GM12878 (cell line): Measurements from ENCODE around the gene ARPC5L. TPM values are rescaled to one million over a fixed set of nuclear protein-coding genes. Genes with fewer than 3 reads are reported as not detected.

Experiments used
- ATAC-seq: fragments of 200-7000 bp; cut with Tn5 transposase; 3 replicates; pipeline ENCODE4 v1.9.1; 2020; ENCODE audit warnings: mild to moderate bottlenecking, moderate library complexity
- BruUV-seq: library from RNA; stranded (reverse); fragments of 400-500 nt; replicated peaks from 2 replicates; lab custom pipeline; 2021; lab: Mats Ljungman, UMichigan
- CTCF ChIA-PET: fragments of 300-600 bp; sonication (Branson Sonifier 250); formaldehyde crosslinking; extraction: SDS; loops from one replicate; lab custom pipeline; 2021; ENCODE audit warnings: inconsistent platforms; lab: Yijun Ruan, JAX
- POLR2A ChIA-PET: fragments of 350-600 bp; formaldehyde crosslinking; extraction: SDS; loops from one replicate; lab custom pipeline; 2021; ENCODE audit warnings: inconsistent platforms; lab: Charles Lee
- RAD21 ChIA-PET: fragments of 300-600 bp; sonication (Branson Sonifier 250); formaldehyde crosslinking; loops from one replicate; lab custom pipeline; 2023; ENCODE audit warnings: antibody characterized with exemption; ENCODE audit not compliant: unreplicated experiment; lab: Charles Lee
- SMC1A ChIA-PET: fragments of 300-600 bp; sonication (Branson Sonifier 250); formaldehyde crosslinking; loops from one replicate; lab custom pipeline; 2023; ENCODE audit not compliant: unreplicated experiment, uncharacterized antibody; lab: Charles Lee
- DNase-seq: peaks from one replicate; pipeline ENCODE4 v3.0.0-alpha.2; 2011; ENCODE audit warnings: low read depth, low spot score
- FAIRE-seq: peaks from 3 replicates; lab custom pipeline; 2011; peaks lifted over from hg19 to GRCh38; lab: Jason Lieb, UNC
- H2AFZ ChIP-seq: 2 replicates; pipeline ENCODE4 v1.6.0; 2011; ENCODE audit warnings: low read depth, low read length, control low read depth; ENCODE audit not compliant: control insufficient read depth
- H3K27ac ChIP-seq: 2 replicates; pipeline ENCODE4 v1.5.1; 2011; ENCODE audit warnings: control low read depth; ENCODE audit not compliant: control insufficient read depth, insufficient read depth
- H3K27me3 ChIP-seq, 2 experiments: replicated peaks in 1 of 2; 2 replicates each; pipeline versions ENCODE4 v1.6.0 to v1.6.1; 2011; ENCODE audit warnings: low read length in 1 of 2; ENCODE audit not compliant: control insufficient read depth in 2 of 2, insufficient read depth in 2 of 2
- H3K36me3 ChIP-seq, 2 experiments: 2 replicates each; pipeline ENCODE4 v1.5.1; 2011; ENCODE audit warnings: low read length in 1 of 2; ENCODE audit not compliant: control insufficient read depth in 2 of 2, insufficient read depth in 2 of 2
- H3K4me1 ChIP-seq: 2 replicates; pipeline ENCODE4 v1.6.1; 2011; ENCODE audit warnings: mild to moderate bottlenecking, low read length, moderate library complexity, mixed read lengths; ENCODE audit not compliant: control insufficient read depth, insufficient read depth
- H3K4me2 ChIP-seq: 2 replicates; pipeline ENCODE4 v1.6.0; 2011; ENCODE audit warnings: control low read depth; ENCODE audit not compliant: control insufficient read depth, insufficient read depth
- H3K4me3 ChIP-seq: fragments of 200-600 bp; sonication (generic); 2 replicates; pipeline ENCODE4 v1.5.1; 2016
- H3K79me2 ChIP-seq: 2 replicates; pipeline ENCODE4 v1.6.0; 2011; ENCODE audit warnings: low read length; ENCODE audit not compliant: control insufficient read depth, insufficient read depth
- H3K9ac ChIP-seq: 2 replicates; pipeline ENCODE4 v1.8.0; 2011; ENCODE audit warnings: low read length, control low read depth, mixed read lengths; ENCODE audit not compliant: control insufficient read depth, insufficient read depth
- H3K9me3 ChIP-seq: replicated peaks from 3 replicates; pipeline ENCODE4 v1.5.1; 2011; ENCODE audit warnings: mild to moderate bottlenecking, low read length; ENCODE audit not compliant: control insufficient read depth, insufficient read depth
- H4K20me1 ChIP-seq: 2 replicates; pipeline ENCODE4 v1.6.0; 2011; ENCODE audit not compliant: control insufficient read depth, insufficient read depth
- SUPT20H ChIP-seq: IDR thresholded peaks from 2 replicates; pipeline ENCODE4 v1.6.1; 2011; ENCODE audit warnings: low read depth, mild to moderate bottlenecking, low read length, moderate library complexity, borderline replicate concordance; ENCODE audit not compliant: control insufficient read depth
- SUZ12 ChIP-seq: fragments of 200-600 bp; sonication (generic); IDR thresholded peaks from one replicate; pipeline ENCODE4 v1.6.1; 2018; ENCODE audit warnings: antibody characterized with exemption, mild to moderate bottlenecking; ENCODE audit not compliant: unreplicated experiment
- TARDBP ChIP-seq: IDR thresholded peaks from 2 replicates; pipeline ENCODE4 v1.6.1; 2016; ENCODE audit warnings: borderline replicate concordance
- ZBED1 ChIP-seq: IDR thresholded peaks from 2 replicates; pipeline ENCODE4 v1.6.1; 2016; ENCODE audit warnings: borderline replicate concordance
- WGBS: methylation state at CpG from one replicate; pipeline ENCODE4 v1.1.6; 2016; ENCODE audit warnings: low lambda C conversion rate; ENCODE audit not compliant: insufficient replicate concordance, insufficient coverage; ENCODE audit errors: missing lambda C conversion rate; 5-methylcytosine and 5-hydroxymethylcytosine counted together
- in situ Hi-C: fragments of 300-500 bp; cut with MboI; formaldehyde crosslinking; loops from 9 replicates; pipeline ENCODE4 v1.14.3; 2018; ENCODE audit warnings: mixed read lengths
- intact Hi-C: fragments of 100-400 bp; cut with micrococcal nuclease; formaldehyde crosslinking; loops from one replicate; pipeline ENCODE4 v1.14.2; 2022; ENCODE audit not compliant: unreplicated experiment
- polyA plus RNA-seq, 11 experiments: library from polyadenylated mRNA; depleted of rRNA in 4 of 11; unstranded in 6 of 11; stranded (reverse) in 5 of 11; fragments of >200 nt; fragmentation: Nextera tagmentation in 4 of 11; fragmentation: Illumina TruSeq in 1 of 11; extraction: Ambion mirVana in 4 of 11; extraction: Trizol in 1 of 11; gene quantifications; 1 replicate in 1 of 11; 2 replicates in 10 of 11; pipeline versions ENCODE4 v1.2.1 to v1.2.3, GENCODE V29; 2011 to 2016; ENCODE audit warnings: inconsistent platforms in 2 of 11, missing spikeins in 2 of 11, low read depth in 1 of 11
- total RNA-seq, 4 experiments: library from RNA; depleted of rRNA in 3 of 4; stranded (reverse); fragments of >200 nt in 3 of 4; fragmentation: Illumina TruSeq in 1 of 4; extraction: Trizol in 1 of 4; gene quantifications; 2 replicates each; pipeline versions ENCODE4 v1.2.1 to v1.2.3, GENCODE V29; 2013 to 2021

ARPC5L gene
- total and polyA plus RNA-seq, 10 of the 15 experiments (the other 5 are each of a cell fraction or from before 2014, with no cell fraction given), result 42.3 to 207 (median 104) TPM

- H3K27ac ChIP-seq, result no peak overlapping the region
- no peak for DNase-seq
- CTCF ChIA-PET, result interaction anchor here (0.7 to 1.9 kb wide), 7 partner anchors 14 to 110 kb away, joined by 3 to 5 read pairs (median 3); no protein-coding TSS in a partner anchor
- WGBS, result 85% methylated on average over 14 of the region's 14 CpGs
- no peak for ATAC-seq
- no peak for FAIRE-seq
- H3K36me3 ChIP-seq, result peaks cover 34 to 46% of the 10 kb centered on the region in 2 experiments
- no peak overlapping the region for H3K4me3 ChIP-seq
- H3K4me2 ChIP-seq, result no peak overlapping the region
- SMC1A ChIA-PET, result interaction anchor here (1.1 to 2.0 kb wide), 3 partner anchors 16 to 102 kb away, joined by 3 to 6 read pairs (median 6); no protein-coding TSS in a partner anchor
- peaks cover 39% of the 10 kb centered on the region for H3K79me2 ChIP-seq
- peaks cover 19% of the 10 kb centered on the region for H3K4me1 ChIP-seq
- in situ Hi-C loops (no loop called here), intact Hi-C loops (no loop called here)
- peaks cover 5% of the 10 kb centered on the region for H4K20me1 ChIP-seq
- RAD21 ChIA-PET, result interaction anchor here (1.3 to 1.5 kb wide), 2 partner anchors 62 to 105 kb away, joined by 4 read pairs; no protein-coding TSS in a partner anchor
- H3K27me3 ChIP-seq, result no peaks in the 10 kb centered on the region
- H3K9me3 ChIP-seq, result no peaks in the 10 kb centered on the region
- H2AFZ ChIP-seq, result no peak overlapping the region
- H3K9ac ChIP-seq, result no peak overlapping the region
- TF ChIP-seq SUPT20H, result no peak
- no peak for TF ChIP-seq SUZ12
- TF ChIP-seq, all 136 proteins: peak for 0
- POLR2A ChIA-PET, result interaction anchor here (1.5 to 1.6 kb wide), 2 partner anchors 15 to 24 kb away, joined by 3 to 5 read pairs; partner anchors contain the start of genes ARPC5L, RPL35 and WDR38
- no TSS peak for BruUV-seq
These were observed 15.3 kb downstream of the ARPC5L start for GRCh38 chr9:124877021-124877782.

- intact Hi-C loops (no loop called here), in situ Hi-C loops (no loop called here)
- TF ChIP-seq TARDBP, result no peak
- 0 out of 2 replicates have a peak, but pooled peaks have one; percentile 17 for TF ChIP-seq ZBED1
- no peak overlapping the region for H3K27ac ChIP-seq
- H3K36me3 ChIP-seq, result peaks cover 37 to 46% of the 10 kb centered on the region in 2 experiments
- H4K20me1 ChIP-seq, result peaks cover 5% of the 10 kb centered on the region
- BruUV-seq, result no TSS peak
- H3K4me1 ChIP-seq, result peaks cover 15% of the 10 kb centered on the region
- H3K79me2 ChIP-seq, result peaks cover 31% of the 10 kb centered on the region
- H3K4me2 ChIP-seq, result no peak overlapping the region
- DNase-seq (no peak), ATAC-seq (no peak), FAIRE-seq (no peak)
- ChIA-PET POLR2A (interaction anchor here (1.2 to 1.5 kb wide), 2 partner anchors 11 to 16 kb away, joined by 4 to 5 read pairs; partner anchors contain the start of genes ARPC5L and RPL35), CTCF (interaction anchor here (0.7 to 1.9 kb wide), 7 partner anchors 14 to 111 kb away, joined by 3 to 5 read pairs (median 3); no protein-coding TSS in a partner anchor), SMC1A (interaction anchor here (0.5 to 2.0 kb wide), 4 partner anchors 16 to 129 kb away, joined by 3 to 6 read pairs (median 4); no protein-coding TSS in a partner anchor), RAD21 (interaction anchor here (1.3 to 1.6 kb wide), 3 partner anchors 62 to 267 kb away, joined by 4 read pairs; no protein-coding TSS in a partner anchor)
- WGBS, result 95% methylated on average over 1 of the region's 1 CpG
- H3K9ac ChIP-seq, result no peak overlapping the region
- H3K4me3 ChIP-seq, result no peak overlapping the region
- no peaks in the 10 kb centered on the region for H3K27me3 ChIP-seq
- no peak overlapping the region for H2AFZ ChIP-seq
- no peaks in the 10 kb centered on the region for H3K9me3 ChIP-seq
These were observed 16.1 kb downstream of the ARPC5L start for GRCh38 chr9:124878021-124878420.
